Activated CD4-positive, CD25-positive, alpha-beta regulatory T cell (primary cell): ENCODE results near the gene TCF12.

Experiments
- DNase-seq, 4 experiments: peaks; one replicate each; lab custom pipeline; 2025; lab: John Stamatoyannopoulos, UW

TCF12 gene

DNA sequence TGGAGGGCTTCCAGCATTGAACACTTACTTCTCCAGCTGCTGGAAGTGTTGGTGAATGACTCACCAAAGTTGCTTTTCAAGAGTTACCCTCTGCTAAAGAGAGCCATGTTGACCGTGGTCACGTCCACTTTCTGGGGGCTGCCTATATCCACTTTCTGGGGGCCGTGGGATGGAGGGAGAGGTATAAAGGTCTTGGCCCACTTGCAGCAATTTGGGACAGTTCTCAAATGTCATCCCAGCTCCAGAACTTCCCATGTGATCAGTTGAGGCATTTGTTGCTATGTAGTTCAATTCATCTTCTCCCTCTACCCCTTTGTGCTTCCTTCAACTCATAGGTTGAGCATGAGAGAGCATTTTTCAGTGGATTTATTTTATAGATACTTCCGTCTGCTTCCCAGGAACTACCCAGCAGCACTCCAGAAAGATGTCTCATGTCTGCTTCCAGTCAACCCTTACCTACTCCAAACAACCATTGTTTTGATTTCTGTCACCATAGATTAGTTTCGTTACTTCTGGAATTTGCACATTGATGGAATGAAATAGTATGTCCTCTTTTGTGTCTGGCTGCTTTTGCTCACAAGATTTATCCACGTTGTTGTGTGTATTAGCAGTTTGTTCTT lies 130.6 kb downstream of the TCF12 start:
- no peak for DNase-seq

DNA sequence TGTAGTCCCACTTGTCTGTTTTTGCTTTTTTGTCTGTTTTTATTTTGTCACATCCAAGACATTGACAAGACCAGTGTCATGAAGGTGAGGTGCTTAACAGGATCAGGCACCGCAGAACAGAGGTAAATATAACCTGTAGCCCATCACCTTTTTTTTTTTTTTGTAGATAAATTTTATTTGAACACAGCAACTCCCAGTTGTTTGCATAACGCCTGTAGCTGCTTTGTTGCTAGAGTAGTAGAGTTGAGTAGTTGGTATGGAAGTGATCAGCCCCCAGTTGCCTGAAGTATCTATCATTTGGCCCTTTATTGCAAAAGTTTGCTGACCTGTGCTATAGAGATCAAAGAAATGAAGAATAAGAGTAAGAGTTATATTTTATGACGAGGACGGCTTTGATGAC lies 135.0 kb downstream of the TCF12 start:
- no peak for DNase-seq

DNA sequence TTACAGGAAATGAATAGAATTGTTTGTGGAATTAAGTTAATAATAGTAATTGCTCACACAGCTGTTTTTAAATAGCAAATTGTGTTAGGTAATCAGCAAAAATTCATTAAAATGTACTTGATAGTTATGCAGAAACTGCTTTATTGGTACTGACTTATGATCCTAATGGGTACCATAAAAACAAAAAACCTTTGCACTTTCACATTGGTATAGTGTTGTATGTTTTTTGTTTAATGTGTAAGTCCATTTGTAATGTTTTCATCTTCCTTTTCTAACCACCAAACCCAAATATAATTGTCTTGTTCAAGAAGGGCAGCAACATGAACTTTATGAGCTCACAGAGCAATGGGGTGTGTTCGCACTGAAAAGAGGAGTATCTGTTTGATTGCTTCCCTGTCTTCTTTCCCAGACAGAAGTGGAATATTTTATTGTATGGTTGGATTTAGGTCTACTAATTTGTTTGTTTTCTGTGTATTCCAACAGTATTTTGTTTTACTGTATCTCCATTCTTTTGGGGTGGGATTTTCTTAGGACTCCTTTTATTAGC lies 135.8 kb downstream of the TCF12 start:
- no peak for DNase-seq

DNA sequence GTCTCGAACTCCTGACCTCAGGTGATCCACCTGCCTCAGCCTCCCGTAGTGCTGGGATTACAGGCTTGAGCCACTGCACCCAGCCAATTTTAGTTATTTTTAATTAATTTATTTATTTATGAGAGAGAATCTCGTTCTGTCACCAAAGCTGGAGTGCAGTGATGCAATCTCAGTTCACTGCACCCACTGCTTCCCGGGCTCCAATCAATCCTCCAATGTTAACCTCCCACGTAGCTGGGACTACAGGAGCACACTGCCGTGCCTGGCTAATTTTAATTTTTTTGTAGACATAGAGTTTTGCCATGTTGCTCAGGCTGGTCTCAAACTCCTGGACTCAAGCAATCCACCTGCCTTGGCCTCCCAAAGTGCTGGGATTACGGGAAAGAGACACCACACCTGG lies 137.9 kb downstream of the TCF12 start:
- no peak for DNase-seq

DNA sequence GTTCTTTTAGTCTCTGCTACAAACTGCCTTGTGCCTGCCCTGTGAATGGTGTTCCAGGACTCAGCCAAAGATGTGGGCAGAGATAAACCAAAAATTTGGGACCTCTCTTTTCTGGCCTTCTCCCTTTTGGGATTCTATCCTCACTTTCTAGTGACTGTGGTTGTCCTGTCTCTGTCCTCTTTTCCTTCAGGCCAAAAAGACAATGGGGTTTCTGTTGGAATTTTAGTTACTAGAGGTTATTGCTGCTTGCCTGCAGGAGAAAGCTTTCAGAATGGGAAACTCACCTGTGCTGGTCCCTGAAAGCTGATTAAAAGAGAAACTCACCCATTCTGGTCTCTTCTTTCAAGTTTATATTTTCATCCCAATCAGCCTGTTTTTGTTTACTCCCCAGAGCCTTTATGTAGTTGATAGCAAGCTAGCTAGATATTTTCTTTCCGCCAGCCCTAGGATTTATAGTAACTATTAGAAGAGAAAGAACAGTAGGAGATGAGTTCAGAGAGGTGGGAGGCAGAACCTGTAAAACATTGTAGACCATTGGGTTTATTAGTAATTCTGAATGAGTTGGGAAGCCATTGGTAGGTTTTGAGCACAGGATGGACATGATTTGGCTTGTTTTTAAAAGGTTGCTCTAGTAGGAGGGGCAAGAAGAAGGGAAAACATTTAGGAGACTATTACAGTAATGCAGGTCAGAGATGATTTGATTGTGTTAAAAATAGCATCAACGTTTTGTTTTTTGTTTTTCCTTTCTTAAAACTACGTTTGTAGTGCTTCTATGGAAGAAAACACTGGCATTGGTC lies 138.9 kb downstream of the TCF12 start:
- no peak for DNase-seq

DNA sequence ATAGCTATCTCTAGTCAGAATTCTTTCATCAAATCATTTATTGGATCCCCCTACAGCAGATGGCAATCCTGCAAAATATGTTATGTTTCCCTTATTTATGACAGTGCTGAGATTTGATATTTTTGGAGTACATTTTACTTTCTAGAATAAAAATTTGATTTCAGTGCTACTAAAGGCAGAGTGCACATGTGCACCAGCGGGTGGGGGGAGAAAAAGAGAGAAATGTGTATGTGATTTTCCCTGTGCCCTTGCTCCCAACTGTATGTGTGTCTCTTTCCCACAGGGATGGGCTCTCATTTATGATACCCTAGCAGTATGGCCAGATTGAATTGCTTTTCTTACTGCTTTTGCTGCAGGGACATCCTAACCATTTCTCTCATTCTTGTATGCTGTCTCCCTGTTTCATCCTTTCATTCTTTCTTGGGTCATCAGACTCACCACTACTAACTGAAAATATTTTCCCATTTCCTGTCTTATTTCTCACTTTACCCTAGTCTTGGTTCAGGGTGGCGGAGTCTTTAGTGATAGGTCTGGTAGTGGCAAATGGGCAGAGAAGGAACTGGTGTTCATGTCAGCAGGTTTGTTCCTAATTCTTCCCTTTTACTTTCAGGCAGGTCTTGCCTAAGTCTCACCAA lies 140.7 kb downstream of the TCF12 start:
- no peak for DNase-seq

DNA sequence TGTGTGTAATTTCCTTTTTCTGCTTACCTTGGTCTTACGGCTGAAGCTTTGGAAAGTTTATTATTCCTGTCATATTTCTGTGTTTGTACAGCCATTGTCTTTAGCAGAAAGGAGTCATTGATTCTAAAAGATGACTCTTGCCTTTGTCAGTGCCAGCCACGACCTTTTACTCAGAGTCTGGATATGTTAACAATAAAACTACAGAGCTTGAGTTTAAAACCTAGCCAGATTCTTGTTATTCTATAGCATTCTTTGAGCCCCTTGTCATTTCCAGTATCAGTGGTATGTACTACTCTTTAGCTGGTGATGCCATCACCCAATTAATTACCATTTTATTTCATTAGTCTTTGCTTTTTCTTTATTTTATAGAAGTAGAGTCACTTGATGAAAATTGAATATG lies 142.4 kb downstream of the TCF12 start:
- DNase-seq, result no peak

DNA sequence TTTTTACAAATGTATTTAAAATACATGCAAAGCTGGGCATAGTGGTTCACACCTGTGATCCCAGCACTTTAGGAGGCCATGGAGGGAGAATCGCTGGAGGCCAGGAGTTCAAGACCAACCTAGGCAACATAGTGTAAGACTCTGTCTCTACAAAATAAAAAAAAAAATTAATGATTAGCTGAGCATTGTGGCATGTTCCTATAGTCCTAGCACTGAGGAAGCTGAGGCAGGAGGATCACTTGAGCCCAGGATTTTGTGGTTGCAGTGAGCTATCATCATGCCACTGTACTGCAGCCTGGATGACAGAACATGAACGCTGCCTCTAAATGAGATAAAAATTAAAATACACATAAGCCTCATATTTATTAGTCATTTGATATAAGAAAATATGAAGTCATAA lies 142.8 kb downstream of the TCF12 start:
- DNase-seq, result no peak

DNA sequence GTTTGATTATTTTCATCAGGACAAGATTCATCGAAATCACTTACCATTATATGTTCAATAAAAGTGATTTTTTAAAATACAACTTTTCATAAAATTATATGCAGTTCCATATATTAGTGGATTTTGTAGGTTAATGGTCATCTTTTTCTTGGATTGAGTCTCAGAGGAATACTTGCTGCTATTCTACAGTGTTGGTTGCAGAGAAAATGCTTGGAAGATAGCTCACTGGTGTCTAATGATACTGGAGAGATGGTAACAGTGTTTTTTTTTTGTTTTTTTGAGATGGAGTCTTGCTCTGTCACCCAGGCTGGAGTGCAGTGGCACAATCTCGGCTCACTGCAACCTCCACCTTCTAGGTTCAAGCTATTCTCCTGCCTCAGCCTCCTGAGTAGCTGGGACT lies 143.3 kb downstream of the TCF12 start:
- DNase-seq, result no peak

DNA sequence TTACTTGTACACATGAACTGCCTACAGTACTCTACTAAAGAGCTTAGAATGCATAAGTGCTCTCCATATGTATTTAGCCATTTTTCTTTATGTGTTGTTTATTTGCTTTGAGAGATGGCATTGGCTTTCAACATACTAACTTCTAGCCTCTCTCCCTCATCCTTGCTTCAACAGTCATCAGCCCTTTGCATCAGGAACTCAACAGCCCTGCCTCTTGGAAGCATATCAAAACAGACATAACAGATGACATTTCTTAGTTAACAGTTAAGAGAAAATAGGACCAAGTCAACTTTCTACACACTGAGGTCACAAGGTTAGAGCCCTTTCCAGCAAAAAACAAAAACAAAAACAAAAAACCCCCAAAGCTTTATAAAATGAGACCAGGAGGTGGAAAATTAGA lies 145.6 kb downstream of the TCF12 start:
- DNase-seq, result no peak

DNA sequence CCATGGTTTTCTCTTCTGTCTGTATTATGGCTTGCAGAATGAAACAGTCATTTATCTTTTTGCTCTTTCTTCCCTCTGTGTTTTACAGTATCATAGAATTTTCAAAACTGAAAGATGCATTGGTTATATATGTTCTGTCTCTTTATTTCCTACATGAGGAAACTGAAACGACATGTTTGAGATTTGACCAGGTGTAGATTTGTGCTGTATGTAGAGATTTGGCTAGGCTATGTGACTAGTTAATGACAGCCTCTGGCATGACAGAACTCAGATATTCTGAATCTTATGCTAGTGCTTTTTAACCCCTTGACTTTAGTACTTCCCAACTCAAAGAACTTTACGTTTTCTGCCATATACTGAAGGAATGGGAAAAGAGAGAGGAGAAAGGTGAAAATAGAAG lies 151.0 kb downstream of the TCF12 start:
- no peak for DNase-seq

DNA sequence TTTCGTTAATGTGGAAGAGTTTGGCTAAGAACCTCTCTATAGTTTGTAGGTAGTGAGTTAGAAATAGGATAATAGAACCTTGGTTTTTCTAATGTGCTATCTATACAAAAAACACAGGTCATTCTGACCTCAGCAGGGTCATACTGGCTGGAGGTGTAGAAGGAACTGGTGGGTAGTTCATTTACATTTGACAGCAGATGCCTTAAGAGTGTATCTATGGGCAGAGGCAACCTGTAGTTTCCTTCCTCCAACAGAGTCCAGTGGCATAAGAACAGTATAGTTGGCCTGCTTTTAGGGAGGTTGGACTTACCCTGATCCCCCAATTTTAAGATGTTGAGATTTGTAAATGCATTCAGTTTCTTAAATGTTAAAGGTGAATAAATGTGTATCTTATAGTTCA lies 152.2 kb downstream of the TCF12 start:
- no peak for DNase-seq

DNA sequence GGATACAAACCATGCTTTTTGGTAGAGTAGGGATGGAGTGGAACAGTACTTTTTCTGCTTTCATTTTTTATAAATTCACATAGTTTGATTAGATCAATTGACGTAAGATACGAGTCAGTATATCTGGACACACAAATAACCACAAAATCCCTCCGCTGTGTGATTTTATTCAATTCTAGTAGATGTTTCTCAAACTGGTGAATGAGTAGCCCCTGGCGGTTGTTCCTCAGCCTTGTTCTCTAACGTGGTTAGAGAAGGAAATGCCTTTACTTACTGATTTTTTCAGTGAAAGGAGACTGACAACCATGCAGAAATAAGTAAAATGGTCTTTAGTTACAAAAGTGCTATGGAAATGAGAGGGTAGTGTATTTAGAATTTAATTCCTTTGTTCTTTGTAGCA lies 161.0 kb downstream of the TCF12 start:
- no peak for DNase-seq

DNA sequence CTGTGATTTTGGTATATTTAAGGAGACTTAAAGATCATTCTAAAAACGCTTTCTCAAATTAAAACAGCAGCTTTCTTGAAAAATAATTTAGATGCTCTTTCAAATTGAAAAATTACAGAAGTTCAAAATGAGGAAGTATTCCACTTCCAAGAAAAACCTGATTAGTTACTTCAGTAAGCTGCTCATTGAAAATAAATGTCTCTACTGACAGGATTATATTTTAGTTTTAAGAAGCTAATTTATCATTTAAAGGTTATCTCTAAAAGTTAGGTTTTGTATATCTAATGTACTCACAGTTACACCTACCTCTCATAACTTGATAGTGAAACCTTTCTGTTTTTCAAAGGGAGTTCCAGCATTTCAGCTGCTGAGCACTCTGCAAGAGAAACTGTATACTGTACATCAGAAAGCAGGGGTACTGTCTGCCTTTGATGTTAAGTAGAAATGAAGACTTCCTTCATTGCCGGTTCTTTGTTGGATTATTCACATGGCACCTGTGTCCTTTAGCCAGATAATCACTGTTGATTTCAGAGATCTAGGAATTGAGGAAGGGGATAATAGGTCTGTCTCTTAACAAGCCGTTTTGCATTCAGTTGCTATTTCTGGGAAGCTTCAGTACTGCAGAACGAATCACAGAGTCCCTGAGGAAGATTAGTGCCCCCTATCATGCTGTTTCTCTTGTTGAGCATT lies 161.6 kb downstream of the TCF12 start:
- no peak for DNase-seq

DNA sequence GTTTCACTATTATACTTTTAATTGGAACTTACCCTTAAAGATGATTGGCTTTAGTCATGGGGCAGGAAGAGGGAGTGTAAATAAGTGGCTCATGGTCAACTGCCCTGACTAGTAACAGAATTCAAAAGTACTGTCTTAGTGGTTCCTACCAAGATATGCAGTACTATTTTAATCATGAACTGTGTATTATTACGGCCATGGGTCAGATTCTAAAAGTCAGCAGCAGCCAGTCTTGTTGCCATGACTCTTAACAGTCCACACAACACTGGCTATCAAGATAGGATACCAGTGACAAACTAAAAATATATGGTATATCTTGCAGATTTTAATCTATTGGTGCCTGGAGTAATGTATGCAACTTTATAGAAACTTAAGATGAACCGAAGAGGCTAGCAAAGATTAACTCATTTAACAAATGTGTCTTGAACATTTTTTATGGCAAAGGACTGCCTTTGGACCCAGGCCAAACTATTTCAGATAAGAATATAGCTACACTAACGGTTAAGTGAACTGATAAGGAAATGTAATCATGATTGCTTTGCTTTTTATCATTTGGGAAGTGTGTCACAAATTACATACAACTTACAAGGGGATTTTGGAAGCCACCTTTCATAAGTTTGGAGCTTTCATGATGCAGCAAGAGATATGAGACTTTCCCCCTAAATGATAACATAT lies 163.7 kb downstream of the TCF12 start:
- DNase-seq, result no peak

DNA sequence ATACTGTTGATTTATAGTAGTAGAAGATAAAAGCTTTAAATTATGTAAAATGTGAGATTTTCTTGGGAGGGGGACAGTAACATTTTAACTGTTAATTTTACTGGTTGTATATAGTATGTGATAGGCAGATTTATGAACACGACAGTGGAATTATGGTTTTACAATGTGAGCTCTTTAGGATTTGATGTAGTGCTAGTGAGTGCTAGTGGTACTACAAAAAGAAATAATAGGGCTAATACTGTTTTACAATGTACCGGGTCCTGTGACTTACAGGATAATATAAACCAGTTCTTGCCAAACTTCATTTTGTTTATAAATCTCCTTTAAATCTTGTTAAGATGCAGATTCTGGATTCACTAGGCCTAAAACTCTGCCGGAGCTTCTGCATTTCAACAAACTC lies 165.7 kb downstream of the TCF12 start:
- no peak for DNase-seq

DNA sequence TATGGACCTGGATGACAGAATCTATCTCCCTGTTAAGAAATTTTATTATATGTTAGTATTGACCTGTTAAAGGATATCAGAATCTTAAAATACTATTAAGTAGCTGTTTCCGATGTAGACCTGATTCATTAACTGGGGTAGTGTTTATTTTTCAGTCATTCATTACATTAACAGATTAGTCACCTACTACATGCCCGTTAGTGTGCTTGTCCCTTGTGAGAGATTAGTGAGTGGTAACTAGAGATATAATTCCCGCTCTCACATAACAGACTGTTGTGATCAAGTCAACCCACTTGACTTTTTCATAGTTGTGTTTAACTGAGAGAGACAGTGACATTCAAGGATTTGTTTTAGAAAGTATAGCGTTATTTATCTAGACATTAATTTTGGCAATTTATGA lies 166.8 kb downstream of the TCF12 start:
- DNase-seq, result no peak

DNA sequence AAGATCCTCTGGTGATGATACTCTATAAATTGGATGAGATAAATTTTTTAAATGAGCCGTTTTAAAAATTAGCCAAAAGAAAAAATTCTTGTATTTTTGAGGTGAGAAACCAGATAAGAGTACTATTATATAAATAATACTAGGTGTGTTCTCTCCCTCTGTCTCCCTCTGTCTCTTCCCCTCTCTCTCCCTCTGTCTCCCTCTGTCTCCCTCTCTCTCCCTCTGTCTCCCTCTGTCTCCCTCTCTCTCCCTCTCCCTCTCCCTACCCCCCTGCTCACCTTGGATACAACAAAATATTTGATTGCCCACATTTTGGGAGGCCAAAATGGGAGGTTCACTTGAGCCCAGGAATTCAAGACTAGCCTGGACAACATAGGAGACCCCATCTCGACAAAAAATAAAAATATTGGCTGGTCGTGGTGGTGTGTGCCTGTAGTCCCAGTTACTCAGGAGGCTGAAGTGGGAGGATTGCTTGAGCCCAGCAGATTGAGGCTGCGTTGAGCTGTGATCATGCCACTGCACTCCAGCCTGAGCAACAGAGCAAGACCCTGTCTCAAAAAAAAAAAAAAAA lies 168.5 kb downstream of the TCF12 start:
- no peak for DNase-seq

DNA sequence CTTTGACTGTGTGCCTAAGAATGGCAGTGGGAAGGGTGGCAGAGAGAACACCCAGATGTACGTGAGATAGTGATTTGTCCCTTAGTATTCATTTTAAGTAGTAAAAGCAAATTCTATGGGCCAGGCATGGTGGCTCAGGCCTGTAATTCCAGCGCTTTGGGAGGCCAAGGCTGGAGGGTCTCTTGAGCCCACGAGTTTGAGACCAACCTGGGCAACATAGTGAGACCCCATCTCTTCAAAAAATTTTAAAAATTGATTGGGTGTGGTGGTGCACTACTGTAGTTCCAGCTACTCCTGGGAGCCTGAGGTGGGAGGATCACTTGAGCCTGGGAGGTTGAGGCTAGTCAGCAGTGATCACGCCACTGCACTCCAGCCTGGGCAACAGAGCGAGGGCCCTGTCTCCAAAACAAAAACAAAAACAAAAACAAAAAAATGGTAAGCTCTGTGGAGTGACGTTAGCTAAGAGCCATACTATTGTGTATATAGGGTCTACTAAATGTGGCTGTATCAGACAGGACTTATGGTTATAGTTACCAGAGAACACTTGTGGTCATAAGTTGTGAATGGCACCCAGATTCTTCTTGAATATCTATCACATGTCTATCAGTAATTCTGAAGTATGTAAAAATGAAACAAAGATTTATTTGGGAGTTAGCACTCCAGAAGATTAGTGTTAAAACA lies 171.5 kb downstream of the TCF12 start:
- no peak for DNase-seq

DNA sequence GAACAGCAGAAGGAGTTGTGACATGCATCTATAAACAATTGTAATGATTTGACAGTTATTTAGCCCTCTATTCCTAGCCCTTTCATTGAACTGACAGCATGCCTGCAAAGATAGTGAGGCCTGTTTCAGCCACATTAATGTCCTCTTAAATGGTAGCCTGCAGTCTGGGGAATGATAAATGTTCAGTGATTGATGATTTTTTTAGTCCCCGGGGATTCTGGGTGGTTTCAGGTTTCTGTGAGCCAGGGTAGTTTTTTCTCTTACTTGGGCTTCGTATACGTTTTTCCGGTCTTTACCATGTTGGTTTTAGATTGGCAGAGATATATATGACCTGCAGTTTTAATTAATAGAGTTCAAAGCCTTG lies 172.0 kb downstream of the TCF12 start:
- DNase-seq, result no peak

DNA sequence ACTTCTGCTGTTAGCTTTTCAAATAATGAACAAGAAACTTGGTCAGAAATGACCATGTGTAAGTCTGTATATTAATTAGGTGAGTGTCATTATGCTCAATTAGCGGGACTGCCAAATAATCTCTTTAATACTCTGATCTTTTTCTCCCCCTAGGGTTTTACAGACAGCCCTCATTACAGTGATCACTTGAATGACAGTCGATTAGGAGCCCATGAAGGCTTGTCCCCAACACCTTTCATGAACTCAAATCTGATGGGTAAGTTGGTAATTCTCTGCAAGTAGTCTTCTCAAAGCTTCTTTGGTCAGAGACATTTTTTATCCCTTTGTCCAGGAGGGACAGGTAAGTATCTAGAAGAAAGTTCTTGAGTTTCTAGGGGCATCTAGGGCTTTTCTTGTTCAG lies 173.2 kb downstream of the TCF12 start:
- no peak for DNase-seq
